OCI-LY7 (cell line): ENCODE results near the gene ABCA3.

Experiments used
- CTCF ChIP-seq: fragments of 200-600 bp; sonication (generic); conservative IDR thresholded peaks from 2 replicates; pipeline ENCODE4 v1.5.1; 2014; ENCODE audit warnings: mild to moderate bottlenecking, antibody characterized with exemption, low read length, moderate library complexity, mixed read lengths
- EZH2phosphoT487 ChIP-seq: fragments of 200-600 bp; sonication (generic); IDR thresholded peaks from 2 replicates; pipeline ENCODE4 v1.6.1; 2018; ENCODE audit warnings: low read depth, borderline replicate concordance, mild to moderate bottlenecking, mixed run types, antibody characterized with exemption, low read length, moderate library complexity, mixed read lengths

DNA sequence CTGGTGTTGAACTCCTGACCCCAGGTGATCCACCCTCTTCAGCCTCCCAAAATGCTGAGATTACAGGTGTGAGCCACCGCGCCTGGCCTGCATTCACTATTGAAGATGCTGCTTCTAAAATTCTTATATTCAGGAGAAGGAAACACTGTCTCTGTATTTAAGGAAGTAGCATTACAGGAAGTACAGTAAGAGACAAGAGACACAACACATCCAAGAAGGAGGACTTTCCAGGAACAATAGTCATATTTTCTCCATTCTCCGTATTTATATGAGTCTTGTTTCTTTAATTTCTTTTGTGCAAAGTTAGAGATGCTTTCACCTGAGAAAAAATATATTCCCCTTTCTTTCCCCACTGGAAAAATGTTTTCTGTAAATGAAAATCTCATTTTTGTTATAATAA, 18.3 kb upstream of the ABCA3 start:
- TF ChIP-seq CTCF (no peak), EZH2phosphoT487 (no peak)
